HG02678 (cell line): ENCODE results near the gene NATD1.

ENCODE experiments used
- ATAC-seq: cut with Tn5 transposase; IDR thresholded peaks from one replicate; pipeline ENCODE4 v1.9.1; 2021; ENCODE audit warnings: mild to moderate bottlenecking, moderate library complexity; ENCODE audit not compliant: unreplicated experiment

The NATD1 gene

GRCh38 chr17:21252796-21253645 lies at the start of gene NATD1:
Gene NATD1 (minus strand): TSS chr17:21253410. CDS start chr17:21253264, 146 bp downstream.
- peak; percentile 80 for ATAC-seq

GRCh38 chr17:21301593-21302550 lies 48.7 kb upstream of the NATD1 start:
- no peak for ATAC-seq

- no peak for ATAC-seq
These were observed 47.7 kb upstream of the NATD1 start for GRCh38 chr17:21300601-21301571.

GRCh38 chr17:21299981-21300600 lies 46.9 kb upstream of the NATD1 start:
- ATAC-seq: no peak

GRCh38 chr17:21298983-21299519 lies 45.8 kb upstream of the NATD1 start:
- ATAC-seq: no peak

- no peak for ATAC-seq
These were observed 45.1 kb upstream of the NATD1 start for GRCh38 chr17:21298056-21298982.

GRCh38 chr17:21297597-21297996 lies 44.4 kb upstream of the NATD1 start:
- ATAC-seq: no peak

- no peak for ATAC-seq
These were observed 43.9 kb upstream of the NATD1 start for GRCh38 chr17:21297026-21297520.

GRCh38 chr17:21296097-21297025 lies 43.2 kb upstream of the NATD1 start:
- ATAC-seq: no peak

GRCh38 chr17:21295036-21295952 lies 42.1 kb upstream of the NATD1 start:
- ATAC-seq: no peak

- no peak for ATAC-seq
These were observed 41.3 kb upstream of the NATD1 start for GRCh38 chr17:21294321-21295035.

GRCh38 chr17:21293831-21294210 lies 40.6 kb upstream of the NATD1 start:
- no peak for ATAC-seq

GRCh38 chr17:21292867-21293830 lies 39.9 kb upstream of the NATD1 start:
- ATAC-seq: no peak

GRCh38 chr17:21291862-21292261 lies 38.7 kb upstream of the NATD1 start:
- no peak for ATAC-seq

- no peak for ATAC-seq
These were observed 38.1 kb upstream of the NATD1 start for GRCh38 chr17:21291357-21291756.
